Measurements from ENCODE around the gene TAS2R60.

DNA sequence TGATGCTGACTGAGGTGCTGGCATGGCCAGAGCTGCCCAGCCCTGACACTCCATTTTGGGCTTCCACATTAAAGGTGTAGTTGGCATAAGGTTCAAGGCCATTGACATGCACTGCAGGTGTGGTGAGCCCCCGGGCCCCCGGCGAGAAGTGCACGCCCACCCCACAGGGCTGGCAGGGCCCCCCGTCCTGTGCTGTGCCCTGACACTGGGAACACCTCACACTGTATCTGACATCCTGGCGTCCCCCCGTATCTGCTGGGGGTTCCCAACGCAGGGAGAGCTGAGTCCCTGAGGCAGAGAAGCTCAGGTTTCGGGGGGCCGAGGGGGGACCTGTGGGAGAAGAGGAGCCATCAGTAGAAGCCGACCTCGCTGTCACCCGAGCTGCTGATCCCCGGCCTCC, 44.6 kb upstream of the TAS2R60 start:
- TF ChIP-seq POLR2A (IDR thresholded peaks at IDR 0.05), result no peak
- TF ChIP-seq, protein P1, sequence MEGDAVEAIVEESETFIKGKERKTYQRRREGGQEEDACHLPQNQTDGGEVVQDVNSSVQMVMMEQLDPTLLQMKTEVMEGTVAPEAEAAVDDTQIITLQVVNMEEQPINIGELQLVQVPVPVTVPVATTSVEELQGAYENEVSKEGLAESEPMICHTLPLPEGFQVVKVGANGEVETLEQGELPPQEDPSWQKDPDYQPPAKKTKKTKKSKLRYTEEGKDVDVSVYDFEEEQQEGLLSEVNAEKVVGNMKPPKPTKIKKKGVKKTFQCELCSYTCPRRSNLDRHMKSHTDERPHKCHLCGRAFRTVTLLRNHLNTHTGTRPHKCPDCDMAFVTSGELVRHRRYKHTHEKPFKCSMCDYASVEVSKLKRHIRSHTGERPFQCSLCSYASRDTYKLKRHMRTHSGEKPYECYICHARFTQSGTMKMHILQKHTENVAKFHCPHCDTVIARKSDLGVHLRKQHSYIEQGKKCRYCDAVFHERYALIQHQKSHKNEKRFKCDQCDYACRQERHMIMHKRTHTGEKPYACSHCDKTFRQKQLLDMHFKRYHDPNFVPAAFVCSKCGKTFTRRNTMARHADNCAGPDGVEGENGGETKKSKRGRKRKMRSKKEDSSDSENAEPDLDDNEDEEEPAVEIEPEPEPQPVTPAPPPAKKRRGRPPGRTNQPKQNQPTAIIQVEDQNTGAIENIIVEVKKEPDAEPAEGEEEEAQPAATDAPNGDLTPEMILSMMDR (IDR thresholded peaks at IDR 0.05), result no peak
- TF ChIP-seq POLR2AphosphoS5 (IDR thresholded peaks at IDR 0.05), result no peak

Data from gastroesophageal sphincter (tissue), 3 donors.